Transverse colon (tissue), 4 donors: ENCODE results near the gene CLDN22. TPM values are rescaled to one million over a fixed set of nuclear protein-coding genes. Genes with fewer than 3 reads are reported as not detected.

Experiments used
- DNase-seq: peaks from one replicate; pipeline ENCODE4 v3.0.0-alpha.2; 2019
- H3K27ac ChIP-seq, 4 donors: fragments of 200-600 bp; sonication (generic); 2 replicates each; pipeline ENCODE4 v1.5.1; 2016 to 2018; ENCODE audit warnings: inconsistent platforms in 4 of 4
- H3K27me3 ChIP-seq: fragments of 200-600 bp; sonication (generic); 2 replicates; pipeline ENCODE4 v1.5.1; 2017; ENCODE audit warnings: inconsistent platforms
- H3K36me3 ChIP-seq, 4 donors: fragments of 200-600 bp; sonication (generic); 2 replicates each; pipeline ENCODE4 v1.5.1; 2017 to 2019; ENCODE audit warnings: inconsistent platforms in 4 of 4
- H3K4me1 ChIP-seq, 4 donors: fragments of 200-600 bp; sonication (generic); 2 replicates each; pipeline ENCODE4 v1.5.1; 2017 to 2020; ENCODE audit warnings: inconsistent platforms in 4 of 4
- H3K4me3 ChIP-seq, 4 donors: fragments of 200-600 bp; sonication (generic); 1 replicate in 1 of 4; 2 replicates in 3 of 4; pipeline versions ENCODE4 v1.5.1 to v1.6.1; 2017 to 2019; ENCODE audit warnings: inconsistent platforms in 4 of 4
- H3K9me3 ChIP-seq, 2 donors: fragments of 200-600 bp; sonication (generic); 2 replicates each; pipeline ENCODE4 v1.5.1; 2017 to 2019; ENCODE audit warnings: inconsistent platforms in 2 of 2
- CTCF ChIP-seq, 5 experiments: fragments of 200-600 bp in 3 of 5; fragments of 450-650 bp in 2 of 5; sonication (generic) in 3 of 5; IDR thresholded peaks; 1 replicate in 2 of 5; 2 replicates in 3 of 5; pipeline ENCODE4 v1.5.1; 2016 to 2017; ENCODE audit warnings: antibody characterized with exemption in 5 of 5, inconsistent platforms in 3 of 5, mild to moderate bottlenecking in 2 of 5, moderate library complexity in 1 of 5
- EP300 ChIP-seq: sonication (generic); formaldehyde crosslinking; IDR thresholded peaks from one replicate; pipeline ENCODE4 v1.6.1; 2017; ENCODE audit warnings: antibody characterized with exemption, low read depth
- POLR2A ChIP-seq: fragments of 450-650 bp; IDR thresholded peaks from one replicate; pipeline ENCODE4 v1.6.1; 2016; ENCODE audit warnings: antibody characterized with exemption, mild to moderate bottlenecking, moderate library complexity
- POLR2AphosphoS5 ChIP-seq, 3 donors: sonication (generic); formaldehyde crosslinking; IDR thresholded peaks; one replicate each; pipeline ENCODE4 v1.6.1; 2016; ENCODE audit warnings: antibody characterized with exemption in 3 of 3
- WGBS, 2 donors: methylation state at CpG; one replicate each; pipeline ENCODE4 v1.1.5; 2018; ENCODE audit warnings: low coverage in 1 of 2; 5-methylcytosine and 5-hydroxymethylcytosine counted together
- in situ Hi-C, 4 donors: fragments of 200-750 bp; cut with MboI; loops; one replicate each; pipeline versions ENCODE4 v1.15.0 to v1.15.1; 2017; ENCODE audit warnings: low sequenced_read_pairs in 3 of 4, low pct_ligation_motif_present in 1 of 4, low pct_unique_long_range_greater_than_20kb in 1 of 4
- intact Hi-C: fragments of 100-400 bp; cut with DNase I; formaldehyde crosslinking; loops from one replicate; pipeline ENCODE4 v1.15.1; 2023; ENCODE audit warnings: low total_unique reads
- total RNA-seq, 4 donors: library from RNA; depleted of rRNA; stranded (reverse); fragments of >200 nt; gene quantifications; one replicate each; pipeline ENCODE4 v1.1.0, GENCODE V29; 2016

Gene CLDN22
- total RNA-seq, 4 donors from 2014 or later: not detected

DNA sequence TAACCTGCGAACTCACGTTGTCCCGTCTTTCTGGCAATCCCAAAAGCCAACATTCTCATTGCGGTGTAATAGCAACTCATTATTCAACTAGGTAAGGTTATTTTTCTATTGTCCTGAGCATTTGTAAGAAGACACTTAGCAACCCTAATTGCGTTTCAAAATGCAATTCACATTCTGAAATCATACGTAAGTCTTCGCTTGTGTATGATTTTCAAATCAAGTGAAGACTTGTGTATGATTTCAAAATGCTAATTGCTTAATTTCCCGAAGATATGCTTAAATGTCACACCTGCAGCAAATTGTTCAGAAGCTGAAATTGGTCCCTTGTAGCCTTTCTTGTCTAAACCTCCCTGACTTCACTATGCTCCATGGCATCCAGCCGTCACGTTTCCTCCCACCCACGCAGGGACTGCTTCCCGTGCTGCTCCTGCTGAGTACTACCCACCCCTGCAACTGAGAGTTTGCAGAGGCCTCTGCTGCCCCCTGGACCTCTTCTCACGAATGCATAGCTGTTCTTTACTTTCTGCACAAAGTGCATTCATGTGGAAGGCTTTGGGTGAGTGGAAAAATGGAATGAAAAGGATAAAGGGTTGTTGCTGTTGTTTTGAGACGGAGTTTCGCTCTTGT, 43.0 kb upstream of the CLDN22 start:
- in situ Hi-C loops: no loop called here

GRCh38 chr4:183362036-183362435, 42.0 kb upstream of the CLDN22 start:
- H3K27me3 ChIP-seq: no peaks in the 10 kb centered on the region
- in situ Hi-C loops: no loop called here
- H3K9me3 ChIP-seq: no peaks in the 10 kb centered on the region
- no peak overlapping the region for H3K27ac ChIP-seq
- no peak overlapping the region for H3K4me3 ChIP-seq
- 94% methylated on average over 4 of the region's 4 CpGs; no CpG with 5 or more reads in 1 of the 2 donors for WGBS, 2 donors
- DNase-seq: no peak
- H3K4me1 ChIP-seq: no peaks in the 10 kb centered on the region
- intact Hi-C loops: no loop called here
- no peaks in the 10 kb centered on the region for H3K36me3 ChIP-seq
- TF ChIP-seq POLR2A: no peak
- TF ChIP-seq CTCF (IDR thresholded peaks at IDR 0.05): no peak
- no peak for TF ChIP-seq POLR2AphosphoS5 (IDR thresholded peaks at IDR 0.05)
- TF ChIP-seq EP300: no peak

More for the DNA sequence above, 43.0 kb upstream of the CLDN22 start:
- no peaks in the 10 kb centered on the region for H3K27me3 ChIP-seq
- whole genome bisulfite sequencing, 2 donors: 72 to 77% methylated on average over 10 to 15 of the region's 15 CpGs
- H3K4me1 ChIP-seq: no peaks in the 10 kb centered on the region
- H3K27ac ChIP-seq: no peak overlapping the region
- DNase-seq: no peak
- H3K4me3 ChIP-seq: no peak overlapping the region
- TF ChIP-seq CTCF (IDR thresholded peaks at IDR 0.05): no peak
- no peaks in the 10 kb centered on the region for H3K36me3 ChIP-seq
- no peaks in the 10 kb centered on the region for H3K9me3 ChIP-seq
- intact Hi-C loops: no loop called here

- in situ Hi-C loops: no loop called here
- intact Hi-C loops: no loop called here
- Histone ChIP-seq H3K4me3 (no peak overlapping the region), H3K36me3 (no peaks in the 10 kb centered on the region), H3K4me1 (no peaks in the 10 kb centered on the region), H3K9me3 (no peaks in the 10 kb centered on the region), H3K27ac (no peak overlapping the region), H3K27me3 (no peaks in the 10 kb centered on the region)
- DNase-seq: no peak
- TF ChIP-seq POLR2AphosphoS5 (IDR thresholded peaks at IDR 0.05): no peak
- TF ChIP-seq CTCF (IDR thresholded peaks at IDR 0.05): no peak
- TF ChIP-seq EP300: no peak
- TF ChIP-seq POLR2A: no peak
- 59 to 72% methylated on average over 5 to 11 of the region's 11 CpGs for WGBS, 2 donors
Measured at GRCh38 chr4:183360161-183360919, 40.3 kb upstream of the CLDN22 start.

GRCh38 chr4:183358215-183358755, 38.2 kb upstream of the CLDN22 start:
- Histone ChIP-seq H3K27me3 (no peaks in the 10 kb centered on the region), H3K4me1 (no peaks in the 10 kb centered on the region), H3K9me3 (no peaks in the 10 kb centered on the region), H3K27ac (no peak overlapping the region), H3K4me3 (no peak overlapping the region), H3K36me3 (no peaks in the 10 kb centered on the region)
- intact Hi-C loops: no loop called here
- DNase-seq: no peak
- no peak for TF ChIP-seq POLR2A
- no peak for TF ChIP-seq EP300
- TF ChIP-seq CTCF (IDR thresholded peaks at IDR 0.05): no peak
- no peak for TF ChIP-seq POLR2AphosphoS5 (IDR thresholded peaks at IDR 0.05)
- WGBS, 2 donors: 85 to 88% methylated on average over 1 to 13 of the region's 13 CpGs
- in situ Hi-C loops: no loop called here
